ENCODE results near the gene SLC22A2.
"Not testable (repeated sequence)": the region's sequence is repeated elsewhere in the genome, so short reads cannot be mapped to it uniquely, and the experiment has no call there.

DNA sequence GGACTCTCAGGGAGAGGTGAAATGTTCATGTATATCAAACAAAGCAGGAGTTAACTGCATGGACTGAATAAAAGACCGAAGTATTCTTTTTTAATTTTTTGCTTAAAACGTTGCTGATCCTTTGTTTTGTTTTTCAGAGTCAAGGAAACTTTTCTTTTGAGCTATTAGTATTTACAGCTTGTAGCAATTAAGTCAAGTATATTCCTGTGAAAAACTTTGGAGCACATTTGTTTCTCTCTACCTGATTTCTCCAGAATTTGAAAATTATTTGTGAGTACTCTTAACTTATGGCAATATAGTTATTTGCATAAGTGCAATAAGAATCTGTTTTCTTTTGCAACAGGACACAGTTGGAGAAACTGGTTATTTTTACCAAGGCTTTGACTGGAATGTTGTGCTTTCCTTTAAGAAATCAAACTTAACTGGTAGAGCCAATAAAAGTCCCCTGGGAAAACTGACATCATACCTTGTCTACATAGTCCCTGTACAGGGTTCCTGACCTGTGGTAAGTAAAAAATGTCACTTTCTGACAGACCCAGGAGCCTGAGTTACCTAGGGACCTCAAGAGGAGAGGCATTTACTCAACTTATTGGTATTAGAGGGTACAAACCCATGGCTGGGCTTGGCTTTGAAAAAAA lies 22.3 kb downstream of the SLC22A2 start:
- not testable (repeated sequence) for TF ChIP-seq POLR2A (IDR thresholded peaks at IDR 0.05; ENCODE audit: low read depth, low read length); POLR2AphosphoS5 (IDR thresholded peaks at IDR 0.05; ENCODE audit: insufficient read depth, low read depth, low read length); JUN (IDR thresholded peaks at IDR 0.05; ENCODE audit: borderline replicate concordance, insufficient read depth, insufficient read length, low read depth); EZH2 (IDR thresholded peaks at IDR 0.05; ENCODE audit: borderline replicate concordance, low read depth, low read length, severe bottlenecking); GATA2 (IDR thresholded peaks at IDR 0.05; ENCODE audit: insufficient read depth, insufficient read length, low read depth, low read length); MYC (IDR thresholded peaks at IDR 0.05; ENCODE audit: low read depth, low read length)
- TF ChIP-seq, protein P1, sequence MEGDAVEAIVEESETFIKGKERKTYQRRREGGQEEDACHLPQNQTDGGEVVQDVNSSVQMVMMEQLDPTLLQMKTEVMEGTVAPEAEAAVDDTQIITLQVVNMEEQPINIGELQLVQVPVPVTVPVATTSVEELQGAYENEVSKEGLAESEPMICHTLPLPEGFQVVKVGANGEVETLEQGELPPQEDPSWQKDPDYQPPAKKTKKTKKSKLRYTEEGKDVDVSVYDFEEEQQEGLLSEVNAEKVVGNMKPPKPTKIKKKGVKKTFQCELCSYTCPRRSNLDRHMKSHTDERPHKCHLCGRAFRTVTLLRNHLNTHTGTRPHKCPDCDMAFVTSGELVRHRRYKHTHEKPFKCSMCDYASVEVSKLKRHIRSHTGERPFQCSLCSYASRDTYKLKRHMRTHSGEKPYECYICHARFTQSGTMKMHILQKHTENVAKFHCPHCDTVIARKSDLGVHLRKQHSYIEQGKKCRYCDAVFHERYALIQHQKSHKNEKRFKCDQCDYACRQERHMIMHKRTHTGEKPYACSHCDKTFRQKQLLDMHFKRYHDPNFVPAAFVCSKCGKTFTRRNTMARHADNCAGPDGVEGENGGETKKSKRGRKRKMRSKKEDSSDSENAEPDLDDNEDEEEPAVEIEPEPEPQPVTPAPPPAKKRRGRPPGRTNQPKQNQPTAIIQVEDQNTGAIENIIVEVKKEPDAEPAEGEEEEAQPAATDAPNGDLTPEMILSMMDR (IDR thresholded peaks at IDR 0.05; ENCODE audit: extremely low read depth in 1 of 2, insufficient read depth in 1 of 2, low read depth in 1 of 2, low read length in 2 of 2) = not testable (repeated sequence)
- TF ChIP-seq, protein P2, sequence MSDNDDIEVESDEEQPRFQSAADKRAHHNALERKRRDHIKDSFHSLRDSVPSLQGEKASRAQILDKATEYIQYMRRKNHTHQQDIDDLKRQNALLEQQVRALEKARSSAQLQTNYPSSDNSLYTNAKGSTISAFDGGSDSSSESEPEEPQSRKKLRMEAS (IDR thresholded peaks at IDR 0.05; ENCODE audit: insufficient read depth, insufficient read length) = not testable (repeated sequence)

Measured in endothelial cell of umbilical vein (primary cell).